Peyer's patch (tissue), 4 donors: ENCODE results near the gene TFAM.

ENCODE experiments used
- POLR2A ChIP-seq, 2 donors: fragments of 450-650 bp; IDR thresholded peaks; one replicate each; pipeline ENCODE4 v1.5.1; 2017; ENCODE audit warnings: antibody characterized with exemption in 2 of 2, mild to moderate bottlenecking in 2 of 2, moderate library complexity in 2 of 2
- TF ChIP-seq, protein P1 (sequence below), 6 experiments: fragments of 450-650 bp in 4 of 6; fragments of 200-600 bp in 2 of 6; sonication (generic) in 1 of 6; IDR thresholded peaks; one replicate each; pipeline ENCODE4 v1.5.1; 2017 to 2019; ENCODE audit warnings: antibody characterized with exemption in 6 of 6, mild to moderate bottlenecking in 3 of 6, moderate library complexity in 1 of 6

DNA sequence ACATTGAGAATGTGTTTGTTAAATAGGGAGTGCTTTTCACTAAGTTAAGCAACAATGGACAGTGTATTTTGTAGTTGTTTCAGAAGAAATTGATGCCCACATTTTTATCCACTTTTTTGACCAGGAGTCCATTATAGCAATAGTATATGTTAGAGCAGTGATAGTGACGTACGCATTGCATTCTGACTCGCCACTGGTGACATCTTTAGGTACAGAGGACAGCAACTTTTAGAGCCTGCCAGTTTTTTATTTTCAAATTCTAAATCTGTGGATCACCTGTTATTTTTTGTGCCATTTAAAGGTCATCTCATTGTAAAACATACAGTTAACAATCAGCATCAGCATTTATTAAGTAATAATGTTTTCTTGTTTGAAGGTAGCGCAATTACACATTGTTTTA is 49.0 kb upstream of the TFAM start:
- no peak for TF ChIP-seq POLR2A (IDR thresholded peaks at IDR 0.05)
- TF ChIP-seq, protein P1, sequence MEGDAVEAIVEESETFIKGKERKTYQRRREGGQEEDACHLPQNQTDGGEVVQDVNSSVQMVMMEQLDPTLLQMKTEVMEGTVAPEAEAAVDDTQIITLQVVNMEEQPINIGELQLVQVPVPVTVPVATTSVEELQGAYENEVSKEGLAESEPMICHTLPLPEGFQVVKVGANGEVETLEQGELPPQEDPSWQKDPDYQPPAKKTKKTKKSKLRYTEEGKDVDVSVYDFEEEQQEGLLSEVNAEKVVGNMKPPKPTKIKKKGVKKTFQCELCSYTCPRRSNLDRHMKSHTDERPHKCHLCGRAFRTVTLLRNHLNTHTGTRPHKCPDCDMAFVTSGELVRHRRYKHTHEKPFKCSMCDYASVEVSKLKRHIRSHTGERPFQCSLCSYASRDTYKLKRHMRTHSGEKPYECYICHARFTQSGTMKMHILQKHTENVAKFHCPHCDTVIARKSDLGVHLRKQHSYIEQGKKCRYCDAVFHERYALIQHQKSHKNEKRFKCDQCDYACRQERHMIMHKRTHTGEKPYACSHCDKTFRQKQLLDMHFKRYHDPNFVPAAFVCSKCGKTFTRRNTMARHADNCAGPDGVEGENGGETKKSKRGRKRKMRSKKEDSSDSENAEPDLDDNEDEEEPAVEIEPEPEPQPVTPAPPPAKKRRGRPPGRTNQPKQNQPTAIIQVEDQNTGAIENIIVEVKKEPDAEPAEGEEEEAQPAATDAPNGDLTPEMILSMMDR (IDR thresholded peaks at IDR 0.05) = no peak
